ENCODE results near the gene MT1E. TPM values are rescaled to one million over a fixed set of nuclear protein-coding genes. Genes with fewer than 3 reads are reported as not detected.
"Not testable (repeated sequence)": the region's sequence is repeated elsewhere in the genome, so short reads cannot be mapped to it uniquely, and the experiment has no call there.

MT1E gene
- total RNA-seq, 1 experiment from 2014 or later: 114 TPM

GRCh38 chr16:56672761-56673536 is 47.4 kb downstream of the MT1E start (continued):
- TF ChIP-seq ATF2 (CRISPR knock-in tag; IDR thresholded peaks at IDR 0.05; ENCODE audit: borderline replicate concordance, low read depth): no peak
- no peak for TF ChIP-seq ATF1 (CRISPR knock-in tag; IDR thresholded peaks at IDR 0.05)
- TF ChIP-seq IRF2 (CRISPR knock-in tag; IDR thresholded peaks at IDR 0.05; ENCODE audit: borderline replicate concordance, low read depth): no peak
- no peak for TF ChIP-seq CBFB (CRISPR knock-in tag; IDR thresholded peaks at IDR 0.05; ENCODE audit: low read depth)

- ChIA-PET POLR2A (interaction anchor here (1.0 kb wide), 1 partner anchor 27 kb away, joined by 3 read pairs; no protein-coding TSS in a partner anchor), CTCF (interaction anchor here (0.6 to 2.6 kb wide), 16 partner anchors 9 to 180 kb away, joined by 3 to 46 read pairs (median 3); partner anchors contain the start of gene MT1F)
- H3K9me3 Mint-ChIP-seq: no peaks in the 10 kb centered on the region
- H3K4me1 Mint-ChIP-seq: peaks cover 59% of the 10 kb centered on the region
- H3K27me3 Mint-ChIP-seq (ENCODE audit: low read depth): peaks cover 55% of the 10 kb centered on the region
- peak overlapping the region; percentile 73 for H3K27ac Mint-ChIP-seq
- no peak for DNase-seq (ENCODE audit: low spot score)
- TF ChIP-seq RORB (CRISPR knock-in tag; IDR thresholded peaks at IDR 0.05) (no peak), HMGA2 (CRISPR knock-in tag; IDR thresholded peaks at IDR 0.05) (no peak)
- ATAC-seq: peak; percentile 24
- peak overlapping the region; percentile 7; the same call in 1 of the 2 replicates for H3K4me3 Mint-ChIP-seq
- no peaks in the 10 kb centered on the region for H3K36me3 Mint-ChIP-seq
Observed at GRCh38 chr16:56673921-56674320, 48.3 kb downstream of the MT1E start.

GRCh38 chr16:56674570-56674969 is 49.0 kb downstream of the MT1E start:
- Mint-ChIP-seq H3K4me3 (peak overlapping the region; percentile 68), H3K27ac (peak overlapping the region; percentile 73), H3K27me3 (ENCODE audit: low read depth) (peaks cover 49% of the 10 kb centered on the region), H3K4me1 (peaks cover 56% of the 10 kb centered on the region)
- not testable (repeated sequence) for H3K36me3 Mint-ChIP-seq; ATAC-seq; DNase-seq (ENCODE audit: low spot score); H3K9me3 Mint-ChIP-seq
- POLR2A ChIA-PET: interaction anchor here (1.0 kb wide), 1 partner anchor 27 kb away, joined by 3 read pairs; no protein-coding TSS in a partner anchor
- CTCF ChIA-PET: interaction anchor here (1.2 to 2.6 kb wide), 6 partner anchors 9 to 169 kb away, joined by 3 to 46 read pairs (median 4); no protein-coding TSS in a partner anchor

- ChIA-PET CTCF (interaction anchor here (0.6 to 2.1 kb wide), 13 partner anchors 8 to 162 kb away, joined by 3 to 30 read pairs (median 3); partner anchors contain the start of genes MT1F and MT1G), POLR2A (interaction anchor here (0.6 to 2.1 kb wide), 12 partner anchors 8 to 256 kb away, joined by 3 to 27 read pairs (median 6); partner anchors contain the start of genes MT1E, MT1F, MT1G and MT2A)
- DNase-seq (ENCODE audit: low spot score) (peak; percentile 67), ATAC-seq (peak; percentile 68)
- TF ChIP-seq NR1H2 (CRISPR knock-in tag; IDR thresholded peaks at IDR 0.05) (no peak), SMAD4 (CRISPR knock-in tag; IDR thresholded peaks at IDR 0.05) (no peak), IRF2 (CRISPR knock-in tag; IDR thresholded peaks at IDR 0.05; ENCODE audit: borderline replicate concordance, low read depth) (no peak), JUN (CRISPR knock-in tag; IDR thresholded peaks at IDR 0.05) (no peak), FOXP1 (CRISPR knock-in tag; IDR thresholded peaks at IDR 0.05; ENCODE audit: borderline replicate concordance) (0 out of 2 replicates have a peak, but pooled peaks have one; percentile 12), ZNF416 (CRISPR knock-in tag; IDR thresholded peaks at IDR 0.05) (no peak), SMAD3 (CRISPR knock-in tag; IDR thresholded peaks at IDR 0.05; ENCODE audit: borderline replicate concordance) (no peak), OVOL2 (CRISPR knock-in tag; IDR thresholded peaks at IDR 0.05; ENCODE audit: borderline replicate concordance) (no peak), MAX (CRISPR knock-in tag; IDR thresholded peaks at IDR 0.05) (peak; percentile 13; the same call in 1 of the 2 replicates), CBFB (CRISPR knock-in tag; IDR thresholded peaks at IDR 0.05; ENCODE audit: low read depth) (no peak)
- Mint-ChIP-seq H3K4me1 (peaks cover 49% of the 10 kb centered on the region), H3K27ac (peak overlapping the region; percentile 73), H3K27me3 (ENCODE audit: low read depth) (peaks cover 39% of the 10 kb centered on the region), H3K4me3 (peak overlapping the region; percentile 68), H3K36me3 (no peaks in the 10 kb centered on the region), H3K9me3 (no peaks in the 10 kb centered on the region)
Observed at GRCh38 chr16:56675685-56676210, 50.2 kb downstream of the MT1E start.

Other genes starting within 250 kb of the MT1E start
- gene AMFR, start 200.2 kb upstream of the MT1E start, total RNA-seq (2021): 31.2 to 34.5 TPM (median 31.7 TPM) in 3 replicates
- gene NUDT21, start 174.4 kb upstream of the MT1E start, total RNA-seq (2021): 247 to 263 TPM (median 259 TPM) in 3 replicates
- 50.5 to 52.2 TPM (median 50.7 TPM) in 3 replicates for gene OGFOD1, start 174.2 kb upstream of the MT1E start, total RNA-seq (2021)
- 19.1 to 25.7 TPM (median 24.1 TPM) in 3 replicates for gene BBS2, start 105.8 kb upstream of the MT1E start, total RNA-seq (2021)
- not detected in 3 replicates for gene MT4, start 60.7 kb upstream of the MT1E start, total RNA-seq (2021)
- 0.71 to 1.2 TPM (median 0.77 TPM) in 3 replicates for gene MT3, start 36.3 kb upstream of the MT1E start, total RNA-seq (2021)
- 139 to 173 TPM (median 149 TPM) in 3 replicates for gene MT2A, start 17.2 kb upstream of the MT1E start, total RNA-seq (2021)
- 4.5 to 4.8 TPM (median 4.7 TPM) in 3 replicates for gene MT1M, start 6.9 kb downstream of the MT1E start, total RNA-seq (2021)
- 0.94 to 2.8 TPM in 2 of 3 replicates, not detected in the other for gene MT1A, start 12.9 kb downstream of the MT1E start, total RNA-seq (2021)
- gene MT1B, start 26.1 kb downstream of the MT1E start, total RNA-seq (2021): not detected in 3 replicates
- 50.6 to 60.2 TPM (median 58.2 TPM) in 3 replicates for gene MT1F, start 32.2 kb downstream of the MT1E start, total RNA-seq (2021)
- 326 to 361 TPM (median 333 TPM) in 3 replicates for gene MT1G, start 42.3 kb downstream of the MT1E start, total RNA-seq (2021)
- gene MT1H, start 44.0 kb downstream of the MT1E start, total RNA-seq (2021): 122 to 164 TPM (median 159 TPM) in 3 replicates
- 328 to 466 TPM (median 465 TPM) in 3 replicates for gene MT1X, start 56.7 kb downstream of the MT1E start, total RNA-seq (2021)
- gene NUP93, start 104.3 kb downstream of the MT1E start, total RNA-seq (2021): 167 to 185 TPM (median 175 TPM) in 3 replicates
- 0.05 to 0.09 TPM in 2 of 3 replicates, not detected in the other for gene SLC12A3, start 239.4 kb downstream of the MT1E start, total RNA-seq (2021)

Measured in WTC11 (cell line).